ENCODE data around the gene ZNF710. TPM values are rescaled to one million over a fixed set of nuclear protein-coding genes. Genes with fewer than 3 reads are reported as not detected.

Gene ZNF710
- total RNA-seq, 1 experiment from 2014 or later: 40.7 TPM

DNA sequence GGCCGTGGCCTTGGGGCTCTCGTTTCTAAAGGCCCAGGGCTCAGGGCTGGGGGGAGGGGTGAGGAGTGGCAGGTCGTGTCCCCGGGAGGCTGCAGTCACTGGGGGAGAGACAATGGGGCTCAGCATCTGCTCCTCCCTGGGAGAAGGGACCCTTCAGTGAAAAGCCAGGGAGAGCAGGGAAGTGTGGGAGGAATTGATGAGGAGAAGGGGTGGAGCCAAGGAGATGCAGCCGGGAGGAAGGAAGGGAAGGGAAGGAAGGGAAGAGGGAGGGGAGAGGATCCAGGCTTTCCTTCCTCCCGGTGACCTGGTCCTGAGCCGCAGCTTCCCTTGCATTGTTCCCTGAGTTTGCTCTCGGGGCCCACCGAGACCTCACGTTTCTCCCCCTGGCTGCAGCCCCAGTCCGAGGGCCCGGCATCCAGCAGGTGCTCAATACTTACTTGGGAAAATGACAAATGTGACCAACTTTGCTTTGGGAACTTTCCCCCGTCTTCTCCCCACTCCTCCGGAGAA, 1.4 kb upstream of the ZNF710 start:
- H3K4me2 ChIP-seq (ENCODE audit: insufficient read depth, insufficient read length, low read length): peak overlapping the region; percentile 78
- no peaks in the 10 kb centered on the region for H4K20me1 ChIP-seq (ENCODE audit: control insufficient read depth, insufficient read depth, insufficient read length)
- H3K18ac ChIP-seq (ENCODE audit: insufficient read length, low read depth, low read length): no peak overlapping the region
- no peak overlapping the region for H2AFZ ChIP-seq (ENCODE audit: low read length)
- H3K56ac ChIP-seq (ENCODE audit: insufficient read length, low read depth, low read length): no peak overlapping the region
- H3K23ac ChIP-seq (ENCODE audit: insufficient read length, low read depth, low read length): no peak overlapping the region
- H3K23me2 ChIP-seq (ENCODE audit: insufficient read length, low read depth, low read length, poor library complexity, severe bottlenecking): peaks cover 15% of the 10 kb centered on the region
- H2BK20ac ChIP-seq (ENCODE audit: low read depth, low read length, poor library complexity, severe bottlenecking): no peak overlapping the region
- H3K27ac ChIP-seq (ENCODE audit: insufficient read length, low read depth, low read length): no peak overlapping the region
- H3K4ac ChIP-seq (ENCODE audit: low read depth, low read length): no peak overlapping the region
- no peaks in the 10 kb centered on the region; the same call in 1 of the 2 replicates for H3K27me3 ChIP-seq (ENCODE audit: insufficient read depth, low read length)
- Mint-ChIP-seq H3K36me3 (ENCODE audit: insufficient read depth in 1 of 3, low read depth in 3 of 3) (peaks cover 3 to 5% (median 4%) of the 10 kb centered on the region in 3 experiments; a peak in 5 of 7 replicates), H3K9me3 (no peaks in the 10 kb centered on the region; a peak in 1 of 5 replicates), H3K27me3 (ENCODE audit: low read depth) (peaks cover 7% of the 10 kb centered on the region), H3K27ac (peak overlapping the region in 2 of 3 experiments; percentile 82 to 85; a peak in 3 of 7 replicates), H3K4me3 (peak overlapping the region; percentile 74 to 82), H3K4me1 (peaks cover 33 to 40% of the 10 kb centered on the region in 2 experiments)
- no peaks in the 10 kb centered on the region for H3K79me1 ChIP-seq (ENCODE audit: insufficient read depth, low read depth, low read length, poor library complexity, severe bottlenecking)
- H2BK120ac ChIP-seq (ENCODE audit: low read depth, low read length, poor library complexity, severe bottlenecking): no peak overlapping the region
- WGBS (ENCODE audit: extremely low coverage, insufficient read length, low lambda C conversion rate): no CpG with 5 or more reads among the region's 14 CpGs
- H4K5ac ChIP-seq (ENCODE audit: insufficient read length, low read depth, low read length): no peak overlapping the region
- TF ChIP-seq, protein P1, sequence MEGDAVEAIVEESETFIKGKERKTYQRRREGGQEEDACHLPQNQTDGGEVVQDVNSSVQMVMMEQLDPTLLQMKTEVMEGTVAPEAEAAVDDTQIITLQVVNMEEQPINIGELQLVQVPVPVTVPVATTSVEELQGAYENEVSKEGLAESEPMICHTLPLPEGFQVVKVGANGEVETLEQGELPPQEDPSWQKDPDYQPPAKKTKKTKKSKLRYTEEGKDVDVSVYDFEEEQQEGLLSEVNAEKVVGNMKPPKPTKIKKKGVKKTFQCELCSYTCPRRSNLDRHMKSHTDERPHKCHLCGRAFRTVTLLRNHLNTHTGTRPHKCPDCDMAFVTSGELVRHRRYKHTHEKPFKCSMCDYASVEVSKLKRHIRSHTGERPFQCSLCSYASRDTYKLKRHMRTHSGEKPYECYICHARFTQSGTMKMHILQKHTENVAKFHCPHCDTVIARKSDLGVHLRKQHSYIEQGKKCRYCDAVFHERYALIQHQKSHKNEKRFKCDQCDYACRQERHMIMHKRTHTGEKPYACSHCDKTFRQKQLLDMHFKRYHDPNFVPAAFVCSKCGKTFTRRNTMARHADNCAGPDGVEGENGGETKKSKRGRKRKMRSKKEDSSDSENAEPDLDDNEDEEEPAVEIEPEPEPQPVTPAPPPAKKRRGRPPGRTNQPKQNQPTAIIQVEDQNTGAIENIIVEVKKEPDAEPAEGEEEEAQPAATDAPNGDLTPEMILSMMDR (conservative IDR thresholded peaks at IDR 0.05): no peak
- H2BK5ac ChIP-seq (ENCODE audit: insufficient read length, low read length): no peak overlapping the region
- H2AK5ac ChIP-seq (ENCODE audit: insufficient read length, low read length): no peak overlapping the region
- DNase-seq: peak; percentile 75
- H3K14ac ChIP-seq (ENCODE audit: insufficient read depth, low read length): peak overlapping the region; percentile 39; the same call in 1 of the 2 replicates
- no peaks in the 10 kb centered on the region for H3K9me3 ChIP-seq (ENCODE audit: control insufficient read depth, low read depth, low read length)
- no peak overlapping the region for H4K91ac ChIP-seq (ENCODE audit: insufficient read length, low read depth, low read length)
- no peak overlapping the region for H3T11ph ChIP-seq (ENCODE audit: low read length)
- no peak overlapping the region for H2BK15ac ChIP-seq (ENCODE audit: low read depth, low read length)
- no peaks in the 10 kb centered on the region; the same call in 1 of the 2 replicates for H3K4me1 ChIP-seq (ENCODE audit: insufficient read depth, low read length)
- H3K79me2 ChIP-seq (ENCODE audit: insufficient read depth, low read length): no peaks in the 10 kb centered on the region; the same call in 1 of the 2 replicates
- H2BK12ac ChIP-seq (ENCODE audit: insufficient read length, low read depth, low read length): no peak overlapping the region
- no peak overlapping the region for H3K9ac ChIP-seq (ENCODE audit: extremely low read depth, insufficient read length, low read length)
- H4K8ac ChIP-seq (replicated peaks; ENCODE audit: insufficient read length, low read depth, low read length): no peak overlapping the region
